ENCODE measurements around the gene LSG1. TPM values are rescaled to one million over a fixed set of nuclear protein-coding genes. Genes with fewer than 3 reads are reported as not detected.

Gene LSG1
- total RNA-seq, 2 experiments from 2014 or later = 24.7 to 26.5 TPM

DNA sequence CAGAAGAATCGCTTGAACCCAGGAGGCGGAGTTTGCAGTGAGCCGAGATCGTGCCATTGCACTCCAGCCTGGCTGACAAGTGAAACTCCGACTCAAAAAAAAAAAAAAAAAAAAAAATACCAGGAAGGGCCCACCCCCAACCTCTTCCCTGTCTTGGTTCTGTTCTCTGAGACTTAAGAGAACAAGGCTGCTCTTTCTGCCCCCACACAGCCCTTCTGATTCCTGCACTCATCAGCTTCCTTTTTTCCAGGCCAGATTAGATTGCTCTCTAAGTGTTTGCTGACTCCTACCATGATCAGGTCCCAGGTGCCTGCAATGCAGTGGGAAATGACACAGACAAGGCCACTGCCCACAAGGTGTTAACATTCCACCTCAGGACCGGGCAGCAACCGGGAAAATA lies 51.8 kb downstream of the LSG1 start:
- Mint-ChIP-seq H3K4me3 (no peak overlapping the region), H3K27me3 (no peaks in the 10 kb centered on the region), H3K27ac (no peak overlapping the region), H3K9me3 (no peaks in the 10 kb centered on the region), H3K36me3 (ENCODE audit: low read depth) (no peaks in the 10 kb centered on the region), H3K4me1 (no peaks in the 10 kb centered on the region)
- POLR2A ChIA-PET = no interaction called here
- no peak for DNase-seq
- CTCF ChIA-PET = no interaction called here

DNA sequence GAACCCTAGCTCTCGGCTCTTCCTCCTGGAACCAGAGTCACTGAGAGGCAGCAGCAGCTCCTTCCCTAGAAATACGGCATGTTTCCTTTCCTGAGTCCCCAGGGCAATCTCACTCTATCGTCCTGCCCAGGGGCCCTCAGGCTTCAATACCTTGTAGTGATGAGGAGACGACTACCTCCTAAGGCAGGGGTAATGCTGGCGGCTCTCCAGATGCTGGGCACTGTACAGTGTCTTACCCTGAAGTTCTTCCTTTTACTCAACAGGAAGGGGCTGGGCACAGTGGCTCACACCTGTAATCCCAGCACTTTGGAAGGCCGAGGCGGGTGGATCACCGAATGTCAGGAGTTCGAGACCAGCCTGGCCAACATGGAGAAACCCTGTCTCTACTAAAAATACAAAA lies 52.2 kb downstream of the LSG1 start:
- ChIA-PET CTCF (no interaction called here), POLR2A (no interaction called here)
- H3K27ac Mint-ChIP-seq = no peak overlapping the region
- H3K4me1 Mint-ChIP-seq = no peaks in the 10 kb centered on the region
- DNase-seq = no peak
- no peaks in the 10 kb centered on the region for H3K9me3 Mint-ChIP-seq
- no peak overlapping the region for H3K4me3 Mint-ChIP-seq
- no peaks in the 10 kb centered on the region for H3K36me3 Mint-ChIP-seq (ENCODE audit: low read depth)
- no peaks in the 10 kb centered on the region for H3K27me3 Mint-ChIP-seq

DNA sequence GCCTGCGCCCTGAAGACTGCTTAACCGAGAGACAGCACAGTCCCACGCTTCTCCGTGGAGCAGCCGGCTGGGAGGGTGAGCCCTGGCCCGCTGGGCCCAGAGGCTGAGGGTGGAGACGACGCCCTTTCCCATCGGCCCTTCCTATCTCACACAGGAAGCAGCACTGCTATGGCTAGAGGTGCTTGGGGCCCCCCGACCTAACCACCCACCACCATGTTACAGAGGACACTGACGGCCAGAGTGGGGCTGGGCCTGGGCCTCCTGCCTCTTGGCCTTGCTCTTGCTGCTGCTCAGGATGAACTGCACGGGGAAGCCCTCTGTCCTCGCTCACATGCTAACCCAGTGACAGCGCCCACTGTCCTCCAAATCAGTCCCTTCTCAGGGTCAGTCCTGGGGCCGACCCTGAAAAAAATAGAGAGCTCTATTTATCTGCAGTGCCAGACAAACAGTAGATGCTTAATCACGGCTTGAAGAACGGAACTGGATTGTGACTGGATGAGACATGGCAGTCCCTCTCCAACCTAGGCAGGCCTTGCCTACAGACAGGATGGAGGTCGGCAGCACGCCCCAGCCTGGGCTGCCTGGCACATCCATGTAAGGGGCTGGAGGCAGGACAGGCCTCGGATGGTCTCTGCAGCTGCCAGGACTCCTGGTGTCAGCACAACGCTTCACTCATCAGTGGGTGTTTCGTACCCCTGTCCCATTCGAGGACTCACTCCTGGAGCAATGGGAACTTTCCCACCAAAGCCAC lies 53.0 kb downstream of the LSG1 start:
- no peaks in the 10 kb centered on the region for H3K9me3 Mint-ChIP-seq
- CTCF ChIA-PET = no interaction called here
- H3K4me1 Mint-ChIP-seq = no peaks in the 10 kb centered on the region
- POLR2A ChIA-PET = no interaction called here
- H3K4me3 Mint-ChIP-seq = no peak overlapping the region
- no peaks in the 10 kb centered on the region for H3K36me3 Mint-ChIP-seq (ENCODE audit: low read depth)
- H3K27ac Mint-ChIP-seq = no peak overlapping the region
- no peak for DNase-seq
- H3K27me3 Mint-ChIP-seq = no peaks in the 10 kb centered on the region

DNA sequence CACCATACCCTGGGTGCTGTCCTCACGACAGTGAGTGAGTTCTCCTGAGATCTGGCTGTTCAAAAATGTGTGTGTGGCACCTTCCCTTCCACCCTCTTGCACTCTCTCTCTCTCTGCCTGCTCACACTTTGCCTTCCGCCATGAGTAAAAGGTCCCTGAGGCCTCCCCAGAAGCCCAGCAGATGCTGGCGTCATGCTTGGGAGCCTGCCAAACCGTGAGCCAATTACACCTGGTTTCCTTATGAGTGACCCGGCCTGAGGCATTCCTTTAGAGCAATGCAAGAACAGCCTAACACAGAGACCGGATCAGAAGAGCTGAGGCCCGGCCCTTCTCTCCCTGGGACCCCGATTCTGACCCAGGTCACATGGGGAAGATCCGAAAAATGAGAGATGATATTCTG lies 54.2 kb downstream of the LSG1 start:
- ChIA-PET CTCF (no interaction called here), POLR2A (no interaction called here)
- DNase-seq = no peak
- no peaks in the 10 kb centered on the region for H3K9me3 Mint-ChIP-seq
- no peak overlapping the region for H3K4me3 Mint-ChIP-seq
- H3K4me1 Mint-ChIP-seq = no peaks in the 10 kb centered on the region
- no peak overlapping the region for H3K27ac Mint-ChIP-seq
- H3K27me3 Mint-ChIP-seq = no peaks in the 10 kb centered on the region
- no peaks in the 10 kb centered on the region for H3K36me3 Mint-ChIP-seq (ENCODE audit: low read depth)

DNA sequence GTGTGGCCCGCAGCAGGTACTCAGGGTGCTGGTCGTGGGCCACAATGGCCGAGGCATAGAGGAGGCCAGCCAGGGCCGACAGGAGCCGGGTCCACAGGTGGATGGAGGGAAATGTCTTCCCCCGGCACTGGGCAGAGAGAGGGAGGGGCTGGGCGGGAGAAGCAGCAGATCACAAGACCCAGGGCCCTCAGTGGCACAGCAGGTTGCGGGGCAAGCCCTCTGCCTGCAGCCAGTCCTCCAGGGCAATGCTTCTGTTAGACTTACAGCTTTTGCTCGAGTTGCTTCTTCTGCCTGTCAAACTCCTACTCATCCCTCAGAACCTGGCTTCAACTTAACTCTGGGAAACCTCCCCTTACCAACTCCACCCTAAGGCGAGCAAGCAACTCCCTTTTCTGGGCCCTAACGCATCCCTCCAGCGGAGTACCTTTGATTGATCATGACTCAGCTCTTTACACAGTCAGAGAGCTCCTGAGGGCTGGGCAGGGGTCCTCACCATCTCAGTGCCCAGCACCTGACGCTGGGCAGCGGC lies 54.8 kb downstream of the LSG1 start:
- H3K4me1 Mint-ChIP-seq = peaks cover 3% of the 10 kb centered on the region
- H3K36me3 Mint-ChIP-seq (ENCODE audit: low read depth) = no peaks in the 10 kb centered on the region
- no peak overlapping the region for H3K27ac Mint-ChIP-seq
- POLR2A ChIA-PET = no interaction called here
- no peaks in the 10 kb centered on the region for H3K9me3 Mint-ChIP-seq
- H3K27me3 Mint-ChIP-seq = no peaks in the 10 kb centered on the region
- no peak overlapping the region for H3K4me3 Mint-ChIP-seq
- no peak for DNase-seq
- CTCF ChIA-PET = interaction anchor here (0.5 to 1.5 kb wide), 2 partner anchors 54 to 181 kb away, joined by 3 read pairs; no protein-coding TSS in a partner anchor

DNA sequence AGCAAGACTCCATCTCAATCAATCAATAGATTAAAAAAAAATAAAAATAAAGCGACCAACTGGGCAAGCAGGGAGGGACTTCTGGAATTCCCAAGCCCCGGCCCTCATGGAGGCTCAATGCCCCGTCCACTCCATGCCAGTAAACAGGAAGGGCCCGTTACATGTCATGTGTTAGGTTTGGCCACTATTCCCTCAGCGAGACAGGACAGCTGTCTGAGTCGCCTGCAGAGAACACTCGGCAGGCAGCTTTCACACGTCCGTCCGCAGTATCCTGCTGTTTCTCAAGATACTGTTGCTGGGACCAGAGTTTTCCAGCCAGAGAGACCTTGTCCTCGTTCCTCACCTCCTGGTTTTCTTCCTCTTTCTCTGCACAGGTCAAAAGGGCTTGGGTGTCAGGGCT lies 56.8 kb downstream of the LSG1 start:
- no peaks in the 10 kb centered on the region for H3K9me3 Mint-ChIP-seq
- CTCF ChIA-PET = interaction anchor here (0.6 kb wide), 1 partner anchor 11 kb away, joined by 3 read pairs; no protein-coding TSS in a partner anchor
- H3K4me1 Mint-ChIP-seq = peaks cover 5% of the 10 kb centered on the region
- POLR2A ChIA-PET = no interaction called here
- H3K27ac Mint-ChIP-seq = no peak overlapping the region
- H3K4me3 Mint-ChIP-seq = no peak overlapping the region
- H3K36me3 Mint-ChIP-seq (ENCODE audit: low read depth) = no peaks in the 10 kb centered on the region
- no peak for DNase-seq
- no peaks in the 10 kb centered on the region for H3K27me3 Mint-ChIP-seq

DNA sequence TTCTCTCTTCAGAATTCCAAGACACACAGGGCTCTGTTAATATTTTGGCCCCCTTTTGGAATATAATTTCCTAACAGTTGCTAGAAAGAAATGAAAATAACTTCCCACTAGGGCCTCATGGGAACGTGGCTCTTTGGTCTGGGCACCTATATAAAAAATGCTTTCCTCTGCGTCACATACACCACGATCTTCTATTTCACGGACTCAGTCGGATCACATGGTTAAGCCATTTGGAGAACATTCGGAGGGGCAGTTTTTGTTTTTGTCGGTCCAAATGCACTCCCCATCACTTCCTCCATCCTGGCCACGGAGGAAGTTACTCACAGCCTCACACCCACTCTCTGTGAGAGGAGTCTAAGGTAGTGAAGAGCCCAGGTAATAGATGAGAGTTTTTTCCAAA lies 59.8 kb downstream of the LSG1 start:
- no peak overlapping the region for H3K27ac Mint-ChIP-seq
- H3K9me3 Mint-ChIP-seq = no peaks in the 10 kb centered on the region
- H3K4me3 Mint-ChIP-seq = no peak overlapping the region
- peaks cover 5% of the 10 kb centered on the region for H3K4me1 Mint-ChIP-seq
- no peaks in the 10 kb centered on the region for H3K36me3 Mint-ChIP-seq (ENCODE audit: low read depth)
- H3K27me3 Mint-ChIP-seq = no peaks in the 10 kb centered on the region
- ChIA-PET CTCF (no interaction called here), POLR2A (no interaction called here)
- DNase-seq = no peak

DNA sequence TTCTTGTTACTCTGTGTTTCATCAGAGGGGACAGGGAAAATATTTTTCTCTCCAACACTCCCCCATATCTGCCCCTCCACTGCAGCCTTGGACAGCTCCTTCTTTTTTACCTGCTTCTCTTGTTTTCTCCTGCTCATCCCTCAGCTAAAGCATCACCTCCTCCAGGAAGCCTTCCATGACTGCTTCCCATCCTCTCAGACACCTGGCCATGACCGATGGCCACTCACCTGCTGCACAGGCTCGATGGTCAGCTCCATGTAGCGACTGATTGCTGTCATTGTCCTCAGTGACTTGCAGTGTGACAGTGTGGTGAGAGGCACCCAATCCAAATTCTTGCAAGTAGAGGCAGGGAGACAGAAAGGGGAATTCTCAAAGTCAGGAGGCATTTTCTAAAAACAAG lies 61.3 kb downstream of the LSG1 start:
- ChIA-PET CTCF (interaction anchor here (1.4 kb wide), 1 partner anchor 138 kb away, joined by 4 read pairs; no protein-coding TSS in a partner anchor), POLR2A (interaction anchor here (0.6 kb wide), 1 partner anchor 142 kb away, joined by 3 read pairs; no protein-coding TSS in a partner anchor)
- H3K27ac Mint-ChIP-seq = no peak overlapping the region
- no peaks in the 10 kb centered on the region for H3K36me3 Mint-ChIP-seq (ENCODE audit: low read depth)
- no peaks in the 10 kb centered on the region for H3K9me3 Mint-ChIP-seq
- no peak overlapping the region for H3K4me3 Mint-ChIP-seq
- H3K27me3 Mint-ChIP-seq = no peaks in the 10 kb centered on the region
- H3K4me1 Mint-ChIP-seq = peaks cover 5% of the 10 kb centered on the region
- DNase-seq = no peak

DNA sequence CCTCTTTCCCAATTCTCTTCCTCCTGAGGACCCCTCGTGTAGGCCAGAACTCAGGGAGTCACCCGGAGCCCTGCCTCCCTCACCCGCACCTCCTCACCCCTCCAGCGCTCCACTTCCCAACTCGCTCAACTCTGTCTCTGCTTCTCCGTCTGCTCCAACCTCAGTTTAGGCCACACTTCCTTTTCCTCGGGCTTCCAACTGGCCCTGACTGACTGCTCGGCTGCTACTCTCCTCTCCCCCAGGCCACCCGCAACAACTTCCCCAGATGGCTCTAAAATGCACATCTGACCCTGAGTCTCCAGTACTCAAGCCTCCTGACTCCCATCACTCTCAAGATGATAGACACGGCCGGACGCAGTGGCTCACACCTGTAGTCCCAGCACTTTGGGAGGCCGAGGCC lies 62.4 kb downstream of the LSG1 start:
- Mint-ChIP-seq H3K4me3 (no peak overlapping the region), H3K9me3 (no peaks in the 10 kb centered on the region), H3K27ac (no peak overlapping the region), H3K4me1 (peaks cover 5% of the 10 kb centered on the region), H3K27me3 (no peaks in the 10 kb centered on the region), H3K36me3 (ENCODE audit: low read depth) (no peaks in the 10 kb centered on the region)
- ChIA-PET POLR2A (no interaction called here), CTCF (interaction anchor here (1.4 kb wide), 1 partner anchor 137 kb away, joined by 4 read pairs; no protein-coding TSS in a partner anchor)
- DNase-seq = no peak

DNA sequence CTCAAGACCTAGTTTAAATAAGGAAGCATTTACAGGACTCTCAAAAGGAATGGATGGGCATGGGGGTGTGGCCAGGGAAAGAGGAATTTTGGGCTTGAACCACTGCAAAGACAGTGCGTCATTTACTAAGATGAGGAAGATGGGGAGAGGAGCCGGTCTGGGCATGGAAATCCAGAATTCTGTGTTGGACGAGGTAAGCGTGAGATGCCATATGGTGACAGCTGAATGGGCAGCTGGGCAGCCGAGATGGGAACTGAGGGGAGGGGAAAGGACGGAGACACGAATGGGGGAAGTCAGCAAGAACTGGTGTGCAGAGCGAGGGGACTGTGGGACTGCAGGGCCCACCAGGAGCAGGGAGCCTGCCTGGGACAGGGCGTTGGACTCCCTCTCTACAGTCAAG lies 63.0 kb downstream of the LSG1 start:
- ChIA-PET POLR2A (no interaction called here), CTCF (no interaction called here)
- H3K36me3 Mint-ChIP-seq (ENCODE audit: low read depth) = no peaks in the 10 kb centered on the region
- no peak overlapping the region for H3K27ac Mint-ChIP-seq
- H3K4me1 Mint-ChIP-seq = peaks cover 5% of the 10 kb centered on the region
- H3K9me3 Mint-ChIP-seq = no peaks in the 10 kb centered on the region
- no peak overlapping the region for H3K4me3 Mint-ChIP-seq
- no peaks in the 10 kb centered on the region for H3K27me3 Mint-ChIP-seq
- no peak for DNase-seq

DNA sequence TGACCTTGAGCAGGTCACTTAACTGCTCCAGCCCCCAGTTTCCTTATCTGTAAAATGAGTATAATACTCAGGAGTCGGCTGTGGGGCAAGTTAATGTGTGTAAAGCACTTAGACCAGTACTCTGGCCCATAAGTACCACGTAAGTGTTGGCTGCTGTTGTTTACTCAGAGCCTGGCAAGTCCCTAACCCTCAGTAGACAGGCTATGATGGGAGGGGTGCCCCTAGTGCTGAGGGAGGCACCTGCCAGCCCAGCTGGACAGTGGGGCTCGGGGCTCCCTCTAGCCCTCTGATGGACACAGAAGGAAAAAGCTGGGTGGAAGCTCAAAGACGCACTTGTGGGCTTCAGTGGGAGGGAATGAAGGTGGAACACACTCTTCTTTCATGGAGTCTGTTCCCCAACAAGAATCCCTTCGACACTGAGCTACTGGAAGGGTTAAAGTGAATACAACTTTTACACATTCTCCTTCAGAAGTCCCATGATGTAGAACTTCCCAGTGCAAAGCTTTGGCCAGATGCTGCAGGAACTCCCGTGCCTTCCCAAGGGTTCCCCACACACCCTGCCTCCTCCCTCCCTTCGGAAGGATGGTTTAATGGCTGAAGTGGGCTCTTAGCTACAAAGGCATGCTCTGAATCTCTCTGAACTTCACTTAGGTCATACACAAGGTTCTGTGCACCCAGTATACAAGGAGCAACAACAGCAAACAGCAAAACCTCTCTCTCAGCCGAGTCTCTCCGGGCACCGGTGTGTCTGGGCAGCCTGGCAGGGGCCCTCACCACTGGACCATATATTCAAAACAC lies 64.2 kb downstream of the LSG1 start:
- DNase-seq = no peak
- POLR2A ChIA-PET = no interaction called here
- no peak overlapping the region for H3K27ac Mint-ChIP-seq
- no peaks in the 10 kb centered on the region for H3K27me3 Mint-ChIP-seq
- CTCF ChIA-PET = no interaction called here
- no peaks in the 10 kb centered on the region for H3K36me3 Mint-ChIP-seq (ENCODE audit: low read depth)
- no peaks in the 10 kb centered on the region for H3K9me3 Mint-ChIP-seq
- no peak overlapping the region for H3K4me3 Mint-ChIP-seq
- peaks cover 5% of the 10 kb centered on the region for H3K4me1 Mint-ChIP-seq

DNA sequence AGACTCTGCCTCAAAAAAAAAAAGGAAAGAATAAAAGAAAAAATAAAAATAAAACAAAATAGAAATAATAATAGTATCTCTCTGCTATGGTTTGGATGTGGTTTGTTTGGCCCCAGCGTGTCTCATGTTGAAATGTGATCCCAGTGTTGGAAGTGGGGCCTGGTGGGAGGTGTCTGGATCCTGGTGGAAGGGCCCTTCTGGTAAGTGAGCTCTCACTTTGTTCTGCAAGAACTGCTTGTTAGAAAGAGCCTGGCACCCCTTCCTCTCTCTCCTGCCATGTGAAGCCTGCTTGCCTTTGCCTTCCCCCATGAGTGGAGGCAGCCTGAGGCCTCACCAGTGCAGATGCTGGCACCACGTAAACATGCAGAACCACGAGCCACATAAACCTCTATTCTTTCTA lies 65.0 kb downstream of the LSG1 start:
- Mint-ChIP-seq H3K9me3 (no peaks in the 10 kb centered on the region), H3K4me1 (no peaks in the 10 kb centered on the region), H3K36me3 (ENCODE audit: low read depth) (no peaks in the 10 kb centered on the region), H3K4me3 (no peak overlapping the region), H3K27me3 (no peaks in the 10 kb centered on the region), H3K27ac (no peak overlapping the region)
- CTCF ChIA-PET = no interaction called here
- POLR2A ChIA-PET = no interaction called here
- no peak for DNase-seq

DNA sequence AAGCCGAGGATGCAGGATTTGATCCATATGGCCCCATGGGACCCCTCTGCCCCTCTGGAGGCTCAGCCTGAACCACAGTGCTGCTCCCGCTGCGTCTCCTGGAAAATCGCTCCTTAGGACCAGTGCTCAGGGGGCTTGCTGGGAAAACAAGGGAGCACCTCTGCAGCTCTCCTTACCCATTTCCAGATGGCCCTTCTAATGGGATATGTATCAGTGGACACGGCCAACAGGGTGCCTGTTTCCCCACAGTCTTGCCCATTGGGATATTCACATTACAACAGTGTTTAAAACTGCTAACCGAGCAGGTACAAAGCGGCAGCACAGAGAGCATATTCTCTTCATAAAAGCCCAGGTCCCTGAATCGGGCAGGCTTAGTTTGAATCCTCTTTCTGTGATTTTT lies 65.8 kb downstream of the LSG1 start:
- CTCF ChIA-PET = no interaction called here
- POLR2A ChIA-PET = interaction anchor here (1.3 kb wide), 1 partner anchor 25 kb away, joined by 3 read pairs; no protein-coding TSS in a partner anchor

More for the DNA sequence above, 65.8 kb downstream of the LSG1 start:
- Mint-ChIP-seq H3K9me3 (no peaks in the 10 kb centered on the region), H3K4me1 (no peaks in the 10 kb centered on the region), H3K36me3 (ENCODE audit: low read depth) (no peaks in the 10 kb centered on the region), H3K4me3 (no peak overlapping the region), H3K27me3 (no peaks in the 10 kb centered on the region), H3K27ac (no peak overlapping the region)
- DNase-seq = no peak
